ENCODE results near the gene KDM2A.

KDM2A gene

GRCh38 chr11:67274768-67275605 lies 155.9 kb downstream of the KDM2A start:
- Histone ChIP-seq H3K36me3 (ENCODE audit: control insufficient read depth, insufficient read depth, low read length) (peaks cover 23% of the 10 kb centered on the region), H3K27me3 (ENCODE audit: control insufficient read depth, insufficient read depth, low read length) (no peaks in the 10 kb centered on the region), H3K9ac (ENCODE audit: low read depth, low read length) (no peak overlapping the region), H3K4me3 (ENCODE audit: low read depth, low read length) (no peak overlapping the region), H3K4me1 (ENCODE audit: control insufficient read depth, insufficient read depth, low read length) (peaks cover 11% of the 10 kb centered on the region), H3K9me3 (ENCODE audit: control insufficient read depth, insufficient read depth, low read length) (no peaks in the 10 kb centered on the region)

- Histone ChIP-seq H3K9ac (ENCODE audit: low read depth, low read length) (no peak overlapping the region), H3K4me1 (ENCODE audit: control insufficient read depth, insufficient read depth, low read length) (peaks cover 6% of the 10 kb centered on the region), H3K4me3 (ENCODE audit: low read depth, low read length) (no peak overlapping the region), H3K36me3 (ENCODE audit: control insufficient read depth, insufficient read depth, low read length) (peaks cover 30% of the 10 kb centered on the region), H3K27me3 (ENCODE audit: control insufficient read depth, insufficient read depth, low read length) (no peaks in the 10 kb centered on the region), H3K9me3 (ENCODE audit: control insufficient read depth, insufficient read depth, low read length) (no peaks in the 10 kb centered on the region)
Measured at GRCh38 chr11:67275606-67276409, 156.7 kb downstream of the KDM2A start.

DNA sequence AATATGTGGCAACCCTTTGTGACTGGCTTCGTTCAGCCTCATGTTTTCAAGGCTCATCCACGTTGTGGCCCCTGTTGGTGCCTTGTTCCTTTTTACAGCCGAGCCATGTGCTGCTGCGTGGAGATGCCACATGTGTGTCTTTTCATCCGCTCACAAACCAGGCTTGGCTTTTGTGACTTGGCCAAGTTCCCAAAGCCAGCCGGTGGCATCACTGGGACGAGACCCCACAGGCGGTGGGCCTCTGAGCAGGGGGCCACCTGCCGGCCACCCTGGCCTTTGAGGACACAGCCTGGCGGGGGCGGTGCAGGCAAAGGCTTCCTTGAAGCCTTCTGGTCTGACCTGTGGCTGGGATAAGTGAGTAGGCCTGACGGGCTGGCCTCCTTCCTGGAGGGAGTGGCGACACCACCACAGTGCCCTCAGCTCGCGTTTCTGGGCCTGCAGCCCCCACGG lies 157.7 kb downstream of the KDM2A start:
- no peak overlapping the region for H3K9ac ChIP-seq (ENCODE audit: low read depth, low read length)

GRCh38 chr11:67277231-67277961 lies 158.3 kb downstream of the KDM2A start:
- Histone ChIP-seq H3K4me3 (ENCODE audit: low read depth, low read length) (no peak overlapping the region), H3K4me1 (ENCODE audit: control insufficient read depth, insufficient read depth, low read length) (no peaks in the 10 kb centered on the region), H3K9me3 (ENCODE audit: control insufficient read depth, insufficient read depth, low read length) (no peaks in the 10 kb centered on the region), H3K27me3 (ENCODE audit: control insufficient read depth, insufficient read depth, low read length) (no peaks in the 10 kb centered on the region), H3K36me3 (ENCODE audit: control insufficient read depth, insufficient read depth, low read length) (peaks cover 38% of the 10 kb centered on the region), H3K9ac (ENCODE audit: low read depth, low read length) (peak overlapping the region; percentile 66)

More for the DNA sequence above, 157.7 kb downstream of the KDM2A start:
- H3K9me3 ChIP-seq (ENCODE audit: control insufficient read depth, insufficient read depth, low read length), result no peaks in the 10 kb centered on the region
- H3K4me1 ChIP-seq (ENCODE audit: control insufficient read depth, insufficient read depth, low read length), result no peaks in the 10 kb centered on the region
- H3K27me3 ChIP-seq (ENCODE audit: control insufficient read depth, insufficient read depth, low read length), result no peaks in the 10 kb centered on the region
- H3K36me3 ChIP-seq (ENCODE audit: control insufficient read depth, insufficient read depth, low read length), result peaks cover 38% of the 10 kb centered on the region
- H3K4me3 ChIP-seq (ENCODE audit: low read depth, low read length), result no peak overlapping the region

- Histone ChIP-seq H3K27me3 (ENCODE audit: control insufficient read depth, insufficient read depth, low read length) (no peaks in the 10 kb centered on the region), H3K36me3 (ENCODE audit: control insufficient read depth, insufficient read depth, low read length) (peaks cover 40% of the 10 kb centered on the region), H3K9ac (ENCODE audit: low read depth, low read length) (peak overlapping the region; percentile 37), H3K9me3 (ENCODE audit: control insufficient read depth, insufficient read depth, low read length) (no peaks in the 10 kb centered on the region), H3K4me3 (ENCODE audit: low read depth, low read length) (no peak overlapping the region), H3K4me1 (ENCODE audit: control insufficient read depth, insufficient read depth, low read length) (no peaks in the 10 kb centered on the region)
Measured at GRCh38 chr11:67278135-67278938, 159.3 kb downstream of the KDM2A start.

GRCh38 chr11:67278939-67279588 lies 160.0 kb downstream of the KDM2A start:
- no peak overlapping the region for H3K9ac ChIP-seq (ENCODE audit: low read depth, low read length)
- H3K4me3 ChIP-seq (ENCODE audit: low read depth, low read length), result no peak overlapping the region
- H3K9me3 ChIP-seq (ENCODE audit: control insufficient read depth, insufficient read depth, low read length), result no peaks in the 10 kb centered on the region
- no peaks in the 10 kb centered on the region for H3K27me3 ChIP-seq (ENCODE audit: control insufficient read depth, insufficient read depth, low read length)
- H3K36me3 ChIP-seq (ENCODE audit: control insufficient read depth, insufficient read depth, low read length), result peaks cover 45% of the 10 kb centered on the region
- H3K4me1 ChIP-seq (ENCODE audit: control insufficient read depth, insufficient read depth, low read length), result no peaks in the 10 kb centered on the region

GRCh38 chr11:67279589-67280340 lies 160.7 kb downstream of the KDM2A start:
- peaks cover 48% of the 10 kb centered on the region for H3K36me3 ChIP-seq (ENCODE audit: control insufficient read depth, insufficient read depth, low read length)

GRCh38 chr11:67280341-67280787 lies 161.3 kb downstream of the KDM2A start:
- no peak overlapping the region for H3K4me3 ChIP-seq (ENCODE audit: low read depth, low read length)
- H3K27me3 ChIP-seq (ENCODE audit: control insufficient read depth, insufficient read depth, low read length), result no peaks in the 10 kb centered on the region
- no peak overlapping the region for H3K9ac ChIP-seq (ENCODE audit: low read depth, low read length)
- H3K36me3 ChIP-seq (ENCODE audit: control insufficient read depth, insufficient read depth, low read length), result peaks cover 53% of the 10 kb centered on the region
- no peaks in the 10 kb centered on the region for H3K9me3 ChIP-seq (ENCODE audit: control insufficient read depth, insufficient read depth, low read length)
- H3K4me1 ChIP-seq (ENCODE audit: control insufficient read depth, insufficient read depth, low read length), result no peaks in the 10 kb centered on the region

More at GRCh38 chr11:67279589-67280340, 160.7 kb downstream of the KDM2A start:
- Histone ChIP-seq H3K9ac (ENCODE audit: low read depth, low read length) (no peak overlapping the region), H3K27me3 (ENCODE audit: control insufficient read depth, insufficient read depth, low read length) (no peaks in the 10 kb centered on the region), H3K4me1 (ENCODE audit: control insufficient read depth, insufficient read depth, low read length) (no peaks in the 10 kb centered on the region), H3K9me3 (ENCODE audit: control insufficient read depth, insufficient read depth, low read length) (no peaks in the 10 kb centered on the region), H3K4me3 (ENCODE audit: low read depth, low read length) (no peak overlapping the region)

DNA sequence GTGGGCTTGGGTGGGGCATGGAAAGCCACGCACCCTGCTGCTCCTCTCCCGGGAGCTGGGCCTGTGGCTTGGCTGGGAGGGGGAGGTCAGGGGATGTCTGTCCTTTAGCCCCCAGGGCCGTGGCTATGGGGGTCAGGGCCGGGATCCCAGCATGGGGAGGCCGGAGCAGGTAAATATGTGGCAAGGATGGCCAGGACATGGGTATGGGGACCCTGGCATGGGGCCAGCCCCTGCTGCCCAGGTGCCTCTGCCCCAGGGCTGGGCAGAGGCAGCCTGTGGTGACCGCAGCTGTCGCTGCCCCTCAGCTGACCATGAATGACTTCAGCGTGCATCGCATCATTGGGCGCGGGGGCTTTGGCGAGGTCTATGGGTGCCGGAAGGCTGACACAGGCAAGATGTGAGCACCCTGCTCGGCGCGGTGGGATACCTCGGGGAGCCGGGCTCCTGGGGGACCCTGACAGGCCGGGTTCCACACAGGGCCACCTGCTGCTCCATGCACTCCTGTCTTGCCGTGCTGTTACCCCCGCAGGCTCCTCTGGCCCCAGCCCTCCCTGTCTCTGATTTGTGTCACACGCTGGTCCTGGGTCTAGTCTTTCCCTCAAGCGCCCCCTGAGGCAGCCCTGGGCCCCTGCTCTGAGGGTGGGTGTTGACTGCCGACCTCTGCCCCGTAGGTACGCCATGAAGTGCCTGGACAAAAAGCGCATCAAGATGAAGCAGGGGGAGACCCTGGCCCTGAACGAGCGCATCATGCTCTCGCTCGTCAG lies 161.9 kb downstream of the KDM2A start:
- no peak overlapping the region for H3K9ac ChIP-seq (ENCODE audit: low read depth, low read length)
- no peak overlapping the region for H3K4me3 ChIP-seq (ENCODE audit: low read depth, low read length)
- H3K4me1 ChIP-seq (ENCODE audit: control insufficient read depth, insufficient read depth, low read length), result no peaks in the 10 kb centered on the region
- peaks cover 59% of the 10 kb centered on the region for H3K36me3 ChIP-seq (ENCODE audit: control insufficient read depth, insufficient read depth, low read length)
- no peaks in the 10 kb centered on the region for H3K27me3 ChIP-seq (ENCODE audit: control insufficient read depth, insufficient read depth, low read length)
- no peaks in the 10 kb centered on the region for H3K9me3 ChIP-seq (ENCODE audit: control insufficient read depth, insufficient read depth, low read length)

All from iPS-15b (cell line).